BLaER1 treated with 17β-estradiol and CSF1 and Interleukin-3, amounts not matched to agents 10 nM and 100 nM (cell line): ENCODE measurements around the gene FILIP1L.

Experiments
- H3K27ac ChIP-seq, 11 experiments: shearing (Covaris generic); formaldehyde crosslinking; 2 replicates each; pipeline ENCODE4 v1.8.1; 2022
- H3K27me3 ChIP-seq, 11 experiments: shearing (Covaris generic); formaldehyde crosslinking; 2 replicates each; pipeline ENCODE4 v1.8.1; 2022
- H3K36me3 ChIP-seq, 11 experiments: shearing (Covaris generic); formaldehyde crosslinking; 2 replicates each; pipeline ENCODE4 v1.8.1; 2022
- H3K4me1 ChIP-seq, 10 experiments: shearing (Covaris generic); formaldehyde crosslinking; 2 replicates each; pipeline ENCODE4 v1.8.1; 2022
- H3K4me2 ChIP-seq, 11 experiments: shearing (Covaris generic); formaldehyde crosslinking; 2 replicates each; pipeline ENCODE4 v1.8.1; 2022
- H3K4me3 ChIP-seq, 10 experiments: shearing (Covaris generic); formaldehyde crosslinking; 2 replicates each; pipeline ENCODE4 v1.8.1; 2022
- H3K9ac ChIP-seq, 11 experiments: shearing (Covaris generic); formaldehyde crosslinking; 2 replicates each; pipeline ENCODE4 v1.8.1; 2022
- H3K9me3 ChIP-seq, 11 experiments: shearing (Covaris generic); formaldehyde crosslinking; replicated peaks in 1 of 11; 2 replicates each; pipeline ENCODE4 v1.8.1; 2022
- H4K20me1 ChIP-seq, 11 experiments: shearing (Covaris generic); formaldehyde crosslinking; 2 replicates each; pipeline ENCODE4 v1.8.1; 2022
- Cebpa-rat ChIP-seq, 11 experiments: shearing (Covaris generic); IDR thresholded peaks; 2 replicates each; pipeline ENCODE4 v1.8.1; 2022

Gene FILIP1L

DNA sequence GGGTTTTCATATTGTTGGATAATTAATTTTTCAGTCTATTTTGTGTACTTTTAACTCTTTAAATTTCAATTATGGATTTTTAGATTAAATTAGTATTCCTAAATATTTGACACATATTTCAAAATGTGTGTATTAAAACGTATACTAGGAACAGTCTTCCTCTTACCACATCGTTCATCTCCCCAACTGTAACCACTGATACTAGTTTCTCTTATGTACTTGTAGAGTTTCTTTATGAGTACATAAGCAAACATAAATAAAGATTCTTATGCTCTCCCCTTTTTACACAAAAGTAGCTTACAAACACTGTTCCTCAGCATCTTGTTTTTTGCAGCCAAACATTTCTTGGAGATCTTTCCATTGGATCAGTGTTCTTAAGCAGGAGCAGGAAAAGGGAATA lies 250.7 kb downstream of the FILIP1L start:
- TF ChIP-seq Cebpa-rat (IDR thresholded peaks at IDR 0.05), result no peak
- Histone ChIP-seq H3K4me2 (no peak overlapping the region), H3K9ac (no peak overlapping the region), H3K36me3 (peaks cover 0 to 17% (median 8%) of the 10 kb centered on the region in 11 experiments; a peak in 10 of 22 replicates), H3K4me3 (no peak overlapping the region), H3K9me3 (no peaks in the 10 kb centered on the region), H3K27me3 (no peaks in the 10 kb centered on the region), H3K27ac (no peak overlapping the region), H3K4me1 (peaks cover 9 to 13% (median 11%) of the 10 kb centered on the region in 10 experiments), H4K20me1 (peaks cover 0 to 93% (median 25%) of the 10 kb centered on the region in 11 experiments; a peak in 12 of 22 replicates)

- Histone ChIP-seq H3K27ac (no peak overlapping the region), H3K4me3 (no peak overlapping the region), H3K9me3 (no peaks in the 10 kb centered on the region), H3K36me3 (peaks cover 0 to 14% (median 8%) of the 10 kb centered on the region in 11 experiments; a peak in 10 of 22 replicates), H3K9ac (no peak overlapping the region), H3K4me1 (peaks cover 9 to 13% (median 11%) of the 10 kb centered on the region in 10 experiments), H4K20me1 (peaks cover 0 to 93% (median 25%) of the 10 kb centered on the region in 11 experiments; a peak in 11 of 22 replicates), H3K27me3 (no peaks in the 10 kb centered on the region), H3K4me2 (no peak overlapping the region)
- TF ChIP-seq Cebpa-rat (IDR thresholded peaks at IDR 0.05), result no peak
These were observed 251.3 kb downstream of the FILIP1L start for GRCh38 chr3:99863002-99863401.

GRCh38 chr3:99862208-99862607 lies 252.1 kb downstream of the FILIP1L start:
- Histone ChIP-seq H3K9me3 (no peaks in the 10 kb centered on the region), H3K4me1 (peaks cover 9 to 13% (median 11%) of the 10 kb centered on the region in 10 experiments), H3K27ac (no peak overlapping the region), H4K20me1 (peaks cover 0 to 93% (median 24%) of the 10 kb centered on the region in 11 experiments; a peak in 10 of 22 replicates), H3K27me3 (no peaks in the 10 kb centered on the region), H3K4me2 (no peak overlapping the region), H3K36me3 (peaks cover 0 to 16% (median 8%) of the 10 kb centered on the region in 11 experiments; a peak in 10 of 22 replicates), H3K9ac (no peak overlapping the region), H3K4me3 (no peak overlapping the region)
- no peak for TF ChIP-seq Cebpa-rat (IDR thresholded peaks at IDR 0.05)

GRCh38 chr3:99861216-99861615 lies 253.1 kb downstream of the FILIP1L start:
- Histone ChIP-seq H4K20me1 (peaks cover 0 to 92% (median 14%) of the 10 kb centered on the region in 11 experiments; a peak in 10 of 22 replicates), H3K36me3 (peaks cover 0 to 19% (median 8%) of the 10 kb centered on the region in 11 experiments; a peak in 10 of 22 replicates), H3K9ac (no peak overlapping the region), H3K27me3 (no peaks in the 10 kb centered on the region), H3K27ac (no peak overlapping the region), H3K9me3 (no peaks in the 10 kb centered on the region), H3K4me2 (no peak overlapping the region), H3K4me1 (peaks cover 4 to 6% (median 5%) of the 10 kb centered on the region in 10 experiments), H3K4me3 (no peak overlapping the region)
- TF ChIP-seq Cebpa-rat (IDR thresholded peaks at IDR 0.05), result no peak

DNA sequence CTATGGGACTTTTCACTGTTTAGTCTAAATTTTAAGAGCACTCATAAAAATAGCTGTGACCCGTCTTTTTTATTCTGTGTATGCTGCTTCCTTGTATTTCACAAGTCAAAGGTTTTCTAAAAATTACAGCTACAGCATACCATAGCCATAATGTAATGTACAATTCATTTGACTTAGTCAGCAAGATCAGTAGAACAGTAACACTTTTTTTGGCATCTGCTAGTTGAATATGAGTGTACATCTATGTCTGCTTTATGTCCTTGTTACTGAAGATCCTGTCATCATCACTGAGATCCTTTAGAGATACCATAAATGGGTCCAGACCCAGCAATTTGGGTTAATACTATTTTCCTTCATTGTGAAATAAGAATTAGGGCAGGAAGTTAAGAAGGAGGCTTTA lies 254.5 kb downstream of the FILIP1L start:
- Histone ChIP-seq H3K27ac (no peak overlapping the region), H4K20me1 (peaks cover 0 to 92% (median 14%) of the 10 kb centered on the region in 11 experiments; a peak in 9 of 22 replicates), H3K4me3 (no peak overlapping the region), H3K4me2 (no peak overlapping the region), H3K4me1 (no peaks in the 10 kb centered on the region), H3K27me3 (no peaks in the 10 kb centered on the region), H3K9ac (no peak overlapping the region), H3K36me3 (peaks cover 0 to 22% (median 8%) of the 10 kb centered on the region in 11 experiments; a peak in 11 of 22 replicates), H3K9me3 (no peaks in the 10 kb centered on the region)
- no peak for TF ChIP-seq Cebpa-rat (IDR thresholded peaks at IDR 0.05)

DNA sequence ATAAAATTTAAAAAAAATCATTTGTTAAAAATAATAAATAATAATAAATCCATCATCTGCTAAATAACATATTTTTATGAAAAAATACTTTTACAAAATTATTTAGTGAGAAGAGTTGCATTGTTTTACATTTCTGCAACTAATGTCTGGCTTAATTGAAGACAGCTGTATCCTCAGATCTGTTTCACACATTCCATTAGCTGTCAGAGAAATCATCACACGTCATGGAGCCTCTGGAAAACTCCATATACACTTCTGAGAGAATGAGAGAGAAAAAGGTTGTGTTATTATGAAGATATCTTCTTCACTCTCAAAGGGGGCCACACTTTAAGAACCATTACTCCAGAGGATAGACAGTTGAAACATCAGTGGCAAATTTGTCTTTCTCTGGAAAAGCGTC lies 255.8 kb downstream of the FILIP1L start:
- no peak overlapping the region for H3K27ac ChIP-seq
- H3K4me1 ChIP-seq, result no peaks in the 10 kb centered on the region
- no peak for TF ChIP-seq Cebpa-rat (IDR thresholded peaks at IDR 0.05)
- H3K27me3 ChIP-seq, result no peaks in the 10 kb centered on the region
- H3K9ac ChIP-seq, result no peak overlapping the region
- peaks cover 0 to 94% (median 12%) of the 10 kb centered on the region in 11 experiments; a peak in 11 of 22 replicates for H4K20me1 ChIP-seq
- H3K4me3 ChIP-seq, result no peak overlapping the region
- no peak overlapping the region for H3K4me2 ChIP-seq
- peaks cover 0 to 22% (median 8%) of the 10 kb centered on the region in 11 experiments; a peak in 11 of 22 replicates for H3K36me3 ChIP-seq
- H3K9me3 ChIP-seq, result no peaks in the 10 kb centered on the region

DNA sequence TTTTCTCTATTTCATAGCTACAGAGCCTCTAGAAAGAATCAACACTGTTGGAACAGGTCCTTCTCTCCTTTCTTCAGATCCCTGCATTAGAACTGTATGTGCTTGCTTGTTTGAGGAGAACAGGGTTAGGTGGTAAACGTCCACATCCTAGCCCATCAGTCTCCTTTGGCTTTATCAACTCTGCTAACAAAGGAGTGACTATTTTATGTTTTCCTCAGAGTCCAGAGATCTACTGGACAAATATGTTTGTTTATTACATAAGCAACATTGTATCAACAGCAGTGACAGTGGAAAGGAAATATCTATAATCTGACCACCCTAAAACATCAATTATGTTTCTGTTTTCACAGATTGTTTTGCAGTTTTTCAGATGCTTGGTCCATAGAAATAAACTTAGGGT lies 257.0 kb downstream of the FILIP1L start:
- H3K9me3 ChIP-seq, result no peaks in the 10 kb centered on the region
- H3K4me1 ChIP-seq, result no peaks in the 10 kb centered on the region
- H3K27ac ChIP-seq, result no peak overlapping the region
- H3K27me3 ChIP-seq, result no peaks in the 10 kb centered on the region
- no peak overlapping the region for H3K9ac ChIP-seq
- no peak overlapping the region for H3K4me2 ChIP-seq
- no peak overlapping the region for H3K4me3 ChIP-seq
- TF ChIP-seq Cebpa-rat (IDR thresholded peaks at IDR 0.05), result no peak
- H3K36me3 ChIP-seq, result peaks cover 0 to 13% (median 0%) of the 10 kb centered on the region in 11 experiments; a peak in 3 of 22 replicates
- peaks cover 0 to 95% (median 16%) of the 10 kb centered on the region in 11 experiments; a peak in 11 of 22 replicates for H4K20me1 ChIP-seq

GRCh38 chr3:99856437-99857220 lies 257.7 kb downstream of the FILIP1L start:
- H3K4me2 ChIP-seq, result no peak overlapping the region
- H4K20me1 ChIP-seq, result peaks cover 0 to 95% (median 16%) of the 10 kb centered on the region in 11 experiments; a peak in 11 of 22 replicates
- H3K9ac ChIP-seq, result no peak overlapping the region
- peaks cover 0 to 4% (median 0%) of the 10 kb centered on the region in 10 experiments; a peak in 3 of 20 replicates for H3K4me1 ChIP-seq
- no peaks in the 10 kb centered on the region for H3K9me3 ChIP-seq
- H3K36me3 ChIP-seq, result peaks cover 0 to 10% (median 0%) of the 10 kb centered on the region in 11 experiments; a peak in 2 of 22 replicates
- no peak for TF ChIP-seq Cebpa-rat (IDR thresholded peaks at IDR 0.05)
- no peak overlapping the region for H3K4me3 ChIP-seq
- H3K27ac ChIP-seq, result no peak overlapping the region
- H3K27me3 ChIP-seq, result no peaks in the 10 kb centered on the region

DNA sequence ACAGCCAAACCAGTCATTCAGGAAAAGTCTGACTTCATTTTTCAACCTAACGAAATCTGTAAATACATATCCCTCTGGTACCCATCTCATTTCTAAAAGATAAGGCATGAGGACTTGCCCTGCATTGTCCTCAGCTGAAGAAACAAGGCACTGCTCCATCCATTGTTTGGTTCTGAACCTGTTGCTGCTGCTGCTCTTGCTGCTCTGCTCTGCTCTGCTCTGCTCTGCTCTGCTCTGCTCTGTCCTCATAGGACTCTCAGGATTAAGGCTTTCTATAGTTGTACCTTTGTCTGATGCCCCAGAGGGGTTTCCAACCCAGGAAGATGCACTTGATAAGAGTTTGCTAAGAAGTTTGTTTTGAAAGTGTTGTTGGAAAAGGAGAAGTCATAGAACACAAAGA lies 258.4 kb downstream of the FILIP1L start:
- Histone ChIP-seq H3K27me3 (no peaks in the 10 kb centered on the region), H3K9ac (no peak overlapping the region), H3K9me3 (no peaks in the 10 kb centered on the region), H3K27ac (no peak overlapping the region), H3K36me3 (peaks cover 0 to 10% (median 0%) of the 10 kb centered on the region in 11 experiments; a peak in 2 of 22 replicates), H4K20me1 (peaks cover 0 to 95% (median 16%) of the 10 kb centered on the region in 11 experiments; a peak in 10 of 22 replicates), H3K4me1 (peaks cover 0 to 12% (median 1%) of the 10 kb centered on the region in 10 experiments; a peak in 8 of 20 replicates), H3K4me2 (no peak overlapping the region), H3K4me3 (no peak overlapping the region)
- TF ChIP-seq Cebpa-rat (IDR thresholded peaks at IDR 0.05), result no peak
